HepG2 (cell line): ENCODE measurements around the gene PXK. TPM values are rescaled to one million over a fixed set of nuclear protein-coding genes. Genes with fewer than 3 reads are reported as not detected.
A peak's percentile ranks its signal among the peaks of the same experiment; 100 is the strongest.

Experiments used
- ATAD3A ChIP-seq: sonication (generic); formaldehyde crosslinking; IDR thresholded peaks from 2 replicates; pipeline ENCODE4 v1.4.0; 2020; ENCODE audit warnings: missing genetic modification reagents
- ATF7 ChIP-seq, 2 experiments: fragments of 450-650 bp in 1 of 2; sonication (generic) in 1 of 2; formaldehyde crosslinking in 1 of 2; IDR thresholded peaks; 2 replicates each; pipeline versions ENCODE4 v1.4.0 to v1.6.1; 2016 to 2020; ENCODE audit warnings: antibody characterized with exemption in 1 of 2, mild to moderate bottlenecking in 1 of 2, missing genetic modification reagents in 1 of 2
- CBFB ChIP-seq: sonication (generic); formaldehyde crosslinking; IDR thresholded peaks from 2 replicates; pipeline ENCODE4 v1.4.0; 2020; ENCODE audit warnings: missing genetic modification reagents
- GATA4 ChIP-seq: sonication (generic); IDR thresholded peaks from 2 replicates; pipeline ENCODE4 v1.6.1; 2016; ENCODE audit warnings: antibody characterized with exemption, low read depth, borderline replicate concordance
- GATAD2A ChIP-seq: IDR thresholded peaks from 2 replicates; pipeline ENCODE4 v1.6.1; 2016
- HDAC2 ChIP-seq: sonication (generic); formaldehyde crosslinking; IDR thresholded peaks from 2 replicates; pipeline ENCODE4 v1.4.0; 2020; ENCODE audit warnings: missing genetic modification reagents
- MAFK ChIP-seq, 2 experiments: IDR thresholded peaks in 1 of 2; conservative IDR thresholded peaks in 1 of 2; 2 replicates each; pipeline ENCODE4 v1.6.1; 2011; ENCODE audit warnings: improper control_type of control experiment in 2 of 2, low read length in 2 of 2
- MAX ChIP-seq: IDR thresholded peaks from 2 replicates; pipeline ENCODE4 v1.6.1; 2012; ENCODE audit warnings: inconsistent platforms
- NCOA5 ChIP-seq: sonication (generic); formaldehyde crosslinking; IDR thresholded peaks from 2 replicates; pipeline ENCODE4 v1.4.0; 2020; ENCODE audit warnings: missing genetic modification reagents
- NFE2L1 ChIP-seq: sonication (generic); formaldehyde crosslinking; IDR thresholded peaks from 2 replicates; pipeline ENCODE4 v1.4.0; 2020; ENCODE audit warnings: missing genetic modification reagents, mild to moderate bottlenecking, borderline replicate concordance
- PHF20 ChIP-seq: sonication (generic); formaldehyde crosslinking; IDR thresholded peaks from 2 replicates; pipeline ENCODE4 v1.5.0; 2020; ENCODE audit warnings: mild to moderate bottlenecking, missing genetic modification reagents
- POLR2A ChIP-seq, 2 experiments: IDR thresholded peaks; 2 replicates each; pipeline ENCODE4 v1.6.1; 2011; ENCODE audit warnings: low read depth in 2 of 2, low read length in 2 of 2, mild to moderate bottlenecking in 1 of 2, moderate library complexity in 1 of 2; ENCODE audit not compliant: insufficient read depth in 1 of 2
- PPARG ChIP-seq: conservative IDR thresholded peaks from 2 replicates; pipeline ENCODE4 v1.6.1; 2016; ENCODE audit warnings: missing biosample characterization, missing genetic modification reagents
- PRPF4 ChIP-seq: fragments of 200-400 bp; formaldehyde crosslinking; IDR thresholded peaks from 2 replicates; pipeline ENCODE4 v1.6.1; 2016; ENCODE audit warnings: low read length, low read depth; ENCODE audit not compliant: poor library complexity, severe bottlenecking
- RBM22 ChIP-seq: fragments of 200-400 bp; formaldehyde crosslinking; optimal IDR thresholded peaks from 2 replicates; pipeline ENCODE3; 2017; ENCODE audit warnings: mild to moderate bottlenecking, low read length, moderate library complexity
- REST ChIP-seq, 2 experiments: IDR thresholded peaks; 2 replicates each; pipeline ENCODE4 v1.6.1; 2011 to 2012; ENCODE audit warnings: low read length in 2 of 2, borderline replicate concordance in 1 of 2, low read depth in 1 of 2, mild to moderate bottlenecking in 1 of 2, moderate library complexity in 1 of 2
- SIN3B ChIP-seq: fragments of 150-350 bp; IDR thresholded peaks from 2 replicates; pipeline ENCODE4 v1.6.1; 2014; ENCODE audit warnings: low read length
- SMARCE1 ChIP-seq: fragments of 450-650 bp; IDR thresholded peaks from 2 replicates; pipeline ENCODE4 v1.6.1; 2017; ENCODE audit warnings: borderline replicate concordance
- TARDBP ChIP-seq: sonication (generic); formaldehyde crosslinking; IDR thresholded peaks from 2 replicates; pipeline ENCODE4 v1.8.0; 2022; ENCODE audit warnings: mild to moderate bottlenecking, missing genetic modification reagents
- ZBTB21 ChIP-seq: sonication (generic); formaldehyde crosslinking; IDR thresholded peaks from 2 replicates; pipeline ENCODE4 v1.4.0; 2020; ENCODE audit warnings: missing genetic modification reagents
- ZFX ChIP-seq: sonication (generic); formaldehyde crosslinking; IDR thresholded peaks from 2 replicates; pipeline ENCODE4 v1.4.0; 2020; ENCODE audit warnings: mild to moderate bottlenecking, low read depth, missing genetic modification reagents, moderate library complexity
- ZNF512B ChIP-seq: sonication (generic); formaldehyde crosslinking; IDR thresholded peaks from 2 replicates; pipeline ENCODE4 v1.5.1; 2020; ENCODE audit warnings: missing genetic modification reagents, mild to moderate bottlenecking, borderline replicate concordance
- ZNF556 ChIP-seq: sonication (generic); formaldehyde crosslinking; IDR thresholded peaks from 2 replicates; pipeline ENCODE4 v1.4.0; 2020; ENCODE audit warnings: mild to moderate bottlenecking, missing genetic modification reagents, borderline replicate concordance
- ZNF644 ChIP-seq: IDR thresholded peaks from 2 replicates; pipeline ENCODE4 v1.6.1; 2016; ENCODE audit warnings: low read depth
- ZNF660 ChIP-seq: sonication (generic); formaldehyde crosslinking; IDR thresholded peaks from 2 replicates; pipeline ENCODE4 v1.5.1; 2020; ENCODE audit warnings: mild to moderate bottlenecking, low read depth, missing genetic modification reagents, borderline replicate concordance
- ZNF788 ChIP-seq: sonication (generic); formaldehyde crosslinking; IDR thresholded peaks from 2 replicates; pipeline ENCODE4 v1.5.0; 2020; ENCODE audit warnings: mild to moderate bottlenecking, missing genetic modification reagents, borderline replicate concordance
- polyA plus RNA-seq, 8 experiments: library from polyadenylated mRNA; depleted of rRNA in 3 of 8; stranded (reverse) in 7 of 8; unstranded in 1 of 8; fragments of >200 nt; fragmentation: Illumina TruSeq in 4 of 8; extraction: Trizol in 4 of 8; gene quantifications; 2 replicates each; pipeline versions ENCODE4 v1.2.1 to v1.2.3, GENCODE V29; 2011 to 2016; ENCODE audit warnings: low read depth in 4 of 8, missing spikeins in 1 of 8, mixed read lengths in 1 of 8; ENCODE audit not compliant: insufficient read depth in 1 of 8
- total RNA-seq, 5 experiments: library from RNA; depleted of rRNA; stranded (reverse); fragments of >200 nt; fragmentation: Illumina TruSeq; extraction: Trizol; gene quantifications; 2 replicates each; pipeline ENCODE4 v1.2.3, GENCODE V29; 2016; ENCODE audit warnings: low read depth in 1 of 5

PXK gene
- total and polyA plus RNA-seq, 2 of the 13 experiments (the other 11 are each of a cell fraction or from before 2014, with no cell fraction given), result 6.4 to 18.6 TPM

- TF ChIP-seq REST (IDR thresholded peaks at IDR 0.05; ENCODE audit: borderline replicate concordance in 1 of 2, low read depth in 1 of 2, low read length in 2 of 2) (peak in 1 of 2 experiments; percentile 19; a peak in 1 of 4 replicates), PRPF4 (no peak), PPARG (peak; percentile 77), ATF7 (IDR thresholded peaks at IDR 0.05) (no peak), ATF7 (CRISPR knock-in tag; IDR thresholded peaks at IDR 0.05) (no peak), ZNF556 (CRISPR knock-in tag) (peak; percentile 58; the same call in 1 of the 2 replicates), PHF20 (CRISPR knock-in tag) (no peak), ZNF788 (CRISPR knock-in tag) (peak; percentile 45; the same call in 1 of the 2 replicates), MAFK (conservative IDR thresholded peaks at IDR 0.05 in 1 of 2, IDR thresholded peaks at IDR 0.05 in 1 of 2; ENCODE audit: low read length in 2 of 2) (no peak), GATA4 (peak; percentile 95; the same call in 1 of the 2 replicates), GATAD2A (CRISPR knock-in tag) (peak; percentile 95), CBFB (CRISPR knock-in tag) (no peak), SMARCE1 (0 out of 2 replicates have a peak, but pooled peaks have one; percentile 39), ZNF512B (CRISPR knock-in tag) (no peak), MAX (peak; percentile 42; the same call in 1 of the 2 replicates), ATAD3A (no peak), ZNF660 (CRISPR knock-in tag) (no peak), RBM22 (no peak), SIN3B (no peak), POLR2A (IDR thresholded peaks at IDR 0.05; ENCODE audit: insufficient read depth in 1 of 2, low read depth in 2 of 2, low read length in 2 of 2) (peak; percentile 27 to 31; a peak in 1 of 4 replicates), HDAC2 (CRISPR knock-in tag) (peak; percentile 93), NFE2L1 (CRISPR knock-in tag) (no peak), ZNF644 (CRISPR knock-in tag) (peak; percentile 60), ZFX (CRISPR knock-in tag) (peak; percentile 5; the same call in 1 of the 2 replicates), TARDBP (CRISPR knock-in tag) (peak; percentile 70), NCOA5 (CRISPR knock-in tag) (no peak), ZBTB21 (no peak)
These were observed 119.5 kb downstream of the PXK start (continued) for GRCh38 chr3:58452176-58452575.
